Body of pancreas (tissue), 4 donors: Measurements from ENCODE around the gene ALX4. TPM values are rescaled to one million over a fixed set of nuclear protein-coding genes. Genes with fewer than 3 reads are reported as not detected.

ENCODE experiments used
- ATAC-seq: fragments of 150-250 bp; one replicate; pipeline ENCODE4 v1.9.1; 2016
- DNase-seq, 4 donors: peaks; one replicate each; pipeline ENCODE4 v3.0.0-alpha.2; 2019
- H3K27ac ChIP-seq, 4 donors: fragments of 200-600 bp; sonication (generic); 1 replicate in 3 of 4; 2 replicates in 1 of 4; pipeline versions ENCODE4 v1.5.1 to v1.6.1; 2016 to 2019; ENCODE audit warnings: mild to moderate bottlenecking in 1 of 4, mixed read lengths in 1 of 4, moderate library complexity in 1 of 4
- H3K27me3 ChIP-seq, 2 donors: fragments of 200-600 bp; sonication (generic); one replicate each; pipeline ENCODE4 v1.6.0; 2016; ENCODE audit warnings: mild to moderate bottlenecking in 1 of 2
- H3K36me3 ChIP-seq, 2 donors: fragments of 200-600 bp; sonication (generic); replicated peaks in 1 of 2; 2 replicates each; pipeline ENCODE4 v1.5.1; 2016; ENCODE audit warnings: low read depth in 2 of 2; ENCODE audit not compliant: insufficient read depth in 1 of 2
- H3K4me1 ChIP-seq: fragments of 200-600 bp; sonication (generic); one replicate; pipeline ENCODE4 v1.6.0; 2016
- H3K4me3 ChIP-seq, 2 donors: fragments of 200-600 bp; sonication (generic); 1 replicate in 1 of 2; 2 replicates in 1 of 2; pipeline ENCODE4 v1.5.1; 2016 to 2019
- H3K9me3 ChIP-seq, 3 donors: fragments of 200-600 bp; sonication (generic); 1 replicate in 2 of 3; 2 replicates in 1 of 3; pipeline ENCODE4 v1.5.1; 2016
- CTCF ChIP-seq, 7 experiments: fragments of 450-650 bp in 4 of 7; fragments of 200-600 bp in 3 of 7; sonication (generic) in 3 of 7; IDR thresholded peaks; one replicate each; pipeline ENCODE4 v1.5.1; 2016 to 2019; ENCODE audit warnings: antibody characterized with exemption in 7 of 7
- POLR2A ChIP-seq, 3 donors: fragments of 450-650 bp; IDR thresholded peaks; one replicate each; pipeline ENCODE4 v1.6.1; 2016; ENCODE audit warnings: antibody characterized with exemption in 3 of 3, mild to moderate bottlenecking in 2 of 3
- WGBS, 2 donors: methylation state at CpG; one replicate each; pipeline ENCODE4 v1.1.5; 2017; 5-methylcytosine and 5-hydroxymethylcytosine counted together
- intact Hi-C: fragments of 100-400 bp; cut with DNase I; formaldehyde crosslinking; loops from one replicate; pipeline ENCODE4 v1.15.1; 2023
- total RNA-seq, 2 donors: library from RNA; depleted of rRNA; stranded (reverse); fragments of >200 nt; gene quantifications; one replicate each; pipeline ENCODE4 v1.1.0, GENCODE V29; 2016

Gene ALX4
- total RNA-seq, 2 donors from 2014 or later = not detected

GRCh38 chr11:44300844-44301563 lies 8.9 kb downstream of the ALX4 start:
- Histone ChIP-seq H3K4me1 (peaks cover 23% of the 10 kb centered on the region), H3K36me3 (no peaks in the 10 kb centered on the region), H3K27ac (no peak overlapping the region), H3K27me3 (peaks cover 0 to 33% of the 10 kb centered on the region in 2 donors), H3K9me3 (no peaks in the 10 kb centered on the region), H3K4me3 (no peak overlapping the region)
- ATAC-seq (no peak), DNase-seq (no peak)
- 75 to 78% methylated on average over 5 to 6 of the region's 6 CpGs for WGBS, 2 donors
- intact Hi-C loops = no loop called here
- no peak for TF ChIP-seq POLR2A (IDR thresholded peaks at IDR 0.05)

- ATAC-seq (no peak), DNase-seq (no peak)
- Histone ChIP-seq H3K27ac (no peak overlapping the region), H3K36me3 (no peaks in the 10 kb centered on the region), H3K9me3 (no peaks in the 10 kb centered on the region), H3K27me3 (peaks cover 0 to 14% of the 10 kb centered on the region in 2 donors), H3K4me1 (peaks cover 2% of the 10 kb centered on the region), H3K4me3 (no peak overlapping the region)
- intact Hi-C loops = no loop called here
- TF ChIP-seq CTCF (IDR thresholded peaks at IDR 0.05) = no peak
- TF ChIP-seq POLR2A (IDR thresholded peaks at IDR 0.05) = no peak
- 55 to 67% methylated on average over 2 of the region's 2 CpGs for WGBS, 2 donors
These were observed 11.1 kb downstream of the ALX4 start for GRCh38 chr11:44298862-44299261.

- no peaks in the 10 kb centered on the region for H3K36me3 ChIP-seq
- H3K27ac ChIP-seq = no peak overlapping the region
- ATAC-seq (no peak), DNase-seq (no peak)
- intact Hi-C loops = no loop called here
- H3K4me1 ChIP-seq = no peaks in the 10 kb centered on the region
- no peaks in the 10 kb centered on the region for H3K27me3 ChIP-seq
- 31 to 51% methylated on average over 4 of the region's 4 CpGs for WGBS, 2 donors
- no peaks in the 10 kb centered on the region for H3K9me3 ChIP-seq
- TF ChIP-seq CTCF (IDR thresholded peaks at IDR 0.05) (no peak), POLR2A (IDR thresholded peaks at IDR 0.05) (no peak)
- H3K4me3 ChIP-seq = no peak overlapping the region
These were observed 19.7 kb downstream of the ALX4 start for GRCh38 chr11:44290208-44290607.

- no peak for ATAC-seq
- no peaks in the 10 kb centered on the region for H3K27me3 ChIP-seq
- WGBS, 2 donors = 77 to 85% methylated on average over 3 of the region's 3 CpGs
- no peak overlapping the region for H3K27ac ChIP-seq
- H3K9me3 ChIP-seq = no peaks in the 10 kb centered on the region
- no peaks in the 10 kb centered on the region for H3K4me1 ChIP-seq
- H3K4me3 ChIP-seq = no peak overlapping the region
- intact Hi-C loops = loop anchor here (5.0 kb wide), 1 partner anchor 249 kb away; no protein-coding TSS in a partner anchor
- H3K36me3 ChIP-seq = no peaks in the 10 kb centered on the region
- TF ChIP-seq POLR2A (IDR thresholded peaks at IDR 0.05) = no peak
- DNase-seq = no peak
These were observed 21.8 kb downstream of the ALX4 start for GRCh38 chr11:44288133-44288526.

- H3K4me3 ChIP-seq = no peak overlapping the region
- H3K27ac ChIP-seq = no peak overlapping the region
- DNase-seq = no peak
- H3K27me3 ChIP-seq = no peaks in the 10 kb centered on the region
- ATAC-seq = no peak
- no peaks in the 10 kb centered on the region for H3K36me3 ChIP-seq
- no peaks in the 10 kb centered on the region for H3K4me1 ChIP-seq
- 57 to 61% methylated on average over 10 to 11 of the region's 11 CpGs for WGBS, 2 donors
- intact Hi-C loops = loop anchor here (5.0 kb wide), 1 partner anchor 250 kb away; no protein-coding TSS in a partner anchor
- TF ChIP-seq CTCF (IDR thresholded peaks at IDR 0.05) (no peak), POLR2A (IDR thresholded peaks at IDR 0.05) (no peak)
- H3K9me3 ChIP-seq = no peaks in the 10 kb centered on the region
These were observed 23.0 kb downstream of the ALX4 start for GRCh38 chr11:44286911-44287310.
